ENCODE data around the gene NR4A1. TPM values are rescaled to one million over a fixed set of nuclear protein-coding genes. Genes with fewer than 3 reads are reported as not detected.

The NR4A1 gene
- total RNA-seq, 4 donors from 2014 or later = 26.2 to 88.1 (median 59.4) TPM

GRCh38 chr12:52044292-52044983 lies 6.8 kb upstream of the NR4A1 start:
- TF ChIP-seq POLR2AphosphoS5 (IDR thresholded peaks at IDR 0.05) = peak; percentile 84 to 93
- TF ChIP-seq CTCF (IDR thresholded peaks at IDR 0.05) = no peak
- no peak for TF ChIP-seq POLR2A (IDR thresholded peaks at IDR 0.05; ENCODE audit: low read depth)
- no peak for TF ChIP-seq EP300 (IDR thresholded peaks at IDR 0.05)
- Histone ChIP-seq H3K9me3 (no peaks in the 10 kb centered on the region), H3K4me3 (peak overlapping the region; percentile 1 to 22 (median 13)), H3K27me3 (no peaks in the 10 kb centered on the region), H3K27ac (replicated peaks in 1 of 4) (peak overlapping the region; percentile 91 to 100 (median 97)), H3K36me3 (peaks cover 0 to 30% (median 0%) of the 10 kb centered on the region in 4 donors), H3K4me1 (peaks cover 56 to 92% (median 64%) of the 10 kb centered on the region in 4 donors)
- WGBS = 38% methylated on average over 9 of the region's 18 CpGs
- no peak for DNase-seq (ENCODE audit: extremely low spot score)
- intact Hi-C loops (cut with DNase I) = no loop called here

- 51% methylated on average over 3 of the region's 4 CpGs for WGBS
- H3K4me1 ChIP-seq = peaks cover 68 to 94% (median 76%) of the 10 kb centered on the region in 4 donors
- no peak for DNase-seq (ENCODE audit: extremely low spot score)
- H3K27ac ChIP-seq (replicated peaks in 1 of 4) = peak overlapping the region; percentile 91 to 100 (median 97)
- H3K27me3 ChIP-seq = no peaks in the 10 kb centered on the region
- intact Hi-C loops (cut with DNase I) = no loop called here
- H3K4me3 ChIP-seq = peak overlapping the region in 1 of 4 donors; percentile 5
- peak; percentile 29 to 55 for TF ChIP-seq POLR2AphosphoS5 (IDR thresholded peaks at IDR 0.05)
- TF ChIP-seq POLR2A (IDR thresholded peaks at IDR 0.05; ENCODE audit: low read depth) = no peak
- H3K36me3 ChIP-seq = peaks cover 0 to 30% (median 0%) of the 10 kb centered on the region in 4 donors
- no peaks in the 10 kb centered on the region for H3K9me3 ChIP-seq
These were observed 5.4 kb upstream of the NR4A1 start for GRCh38 chr12:52045794-52046199.

- H3K4me1 ChIP-seq = peaks cover 66 to 88% (median 74%) of the 10 kb centered on the region in 4 donors
- WGBS = 92% methylated on average over 7 of the region's 7 CpGs
- no peak for DNase-seq (ENCODE audit: extremely low spot score)
These were observed 4.4 kb upstream of the NR4A1 start for GRCh38 chr12:52046859-52047258.

GRCh38 chr12:52049286-52049685 lies 2.0 kb upstream of the NR4A1 start:
- Histone ChIP-seq H3K27me3 (no peaks in the 10 kb centered on the region), H3K4me3 (no peak overlapping the region), H3K4me1 (peaks cover 66 to 85% (median 77%) of the 10 kb centered on the region in 4 donors), H3K9me3 (no peaks in the 10 kb centered on the region), H3K27ac (replicated peaks in 1 of 4) (peak overlapping the region; percentile 95 to 100 (median 98)), H3K36me3 (peaks cover 0 to 41% (median 3%) of the 10 kb centered on the region in 4 donors)
- DNase-seq (ENCODE audit: extremely low spot score) = no peak
- no peak for TF ChIP-seq POLR2AphosphoS5 (IDR thresholded peaks at IDR 0.05)
- no peak for TF ChIP-seq CTCF (IDR thresholded peaks at IDR 0.05)
- no peak for TF ChIP-seq EP300 (IDR thresholded peaks at IDR 0.05)
- no peak for TF ChIP-seq POLR2A (IDR thresholded peaks at IDR 0.05; ENCODE audit: low read depth)
- 77% methylated on average over 4 of the region's 4 CpGs for WGBS
- intact Hi-C loops (cut with DNase I) = no loop called here

More at GRCh38 chr12:52046859-52047258, 4.4 kb upstream of the NR4A1 start:
- peak overlapping the region in 3 of 4 donors; percentile 96 to 100 (median 98) for H3K27ac ChIP-seq (replicated peaks in 1 of 4)
- no peak overlapping the region for H3K4me3 ChIP-seq
- intact Hi-C loops (cut with DNase I) = no loop called here
- H3K9me3 ChIP-seq = no peaks in the 10 kb centered on the region
- TF ChIP-seq EP300 (IDR thresholded peaks at IDR 0.05) = no peak
- TF ChIP-seq CTCF (IDR thresholded peaks at IDR 0.05) = no peak
- TF ChIP-seq POLR2AphosphoS5 (IDR thresholded peaks at IDR 0.05) = no peak
- no peak for TF ChIP-seq POLR2A (IDR thresholded peaks at IDR 0.05; ENCODE audit: low read depth)
- H3K27me3 ChIP-seq = no peaks in the 10 kb centered on the region
- peaks cover 0 to 30% (median 0%) of the 10 kb centered on the region in 4 donors for H3K36me3 ChIP-seq

GRCh38 chr12:52049688-52050087 lies 1.6 kb upstream of the NR4A1 start:
- TF ChIP-seq CTCF (IDR thresholded peaks at IDR 0.05) (no peak), POLR2AphosphoS5 (IDR thresholded peaks at IDR 0.05) (no peak), EP300 (IDR thresholded peaks at IDR 0.05) (no peak), POLR2A (IDR thresholded peaks at IDR 0.05; ENCODE audit: low read depth) (no peak)
- peak overlapping the region; percentile 95 to 100 (median 98) for H3K27ac ChIP-seq (replicated peaks in 1 of 4)
- H3K4me1 ChIP-seq = peaks cover 66 to 86% (median 76%) of the 10 kb centered on the region in 4 donors
- H3K4me3 ChIP-seq = no peak overlapping the region
- WGBS = 93% methylated on average over 5 of the region's 5 CpGs
- intact Hi-C loops (cut with DNase I) = no loop called here
- H3K36me3 ChIP-seq = peaks cover 0 to 45% (median 7%) of the 10 kb centered on the region in 4 donors
- no peaks in the 10 kb centered on the region for H3K9me3 ChIP-seq
- H3K27me3 ChIP-seq = no peaks in the 10 kb centered on the region
- DNase-seq (ENCODE audit: extremely low spot score) = no peak
